WTC11 (cell line): ENCODE data around the gene RGS14. TPM values are rescaled to one million over a fixed set of nuclear protein-coding genes. Genes with fewer than 3 reads are reported as not detected.

Experiments used
- ATAC-seq: fragments of 200-7000 bp; cut with Tn5 transposase; 2 replicates; pipeline ENCODE4 v1.10.0; 2021; ENCODE audit warnings: mild to moderate bottlenecking, moderate library complexity
- CTCF ChIA-PET: fragments of 300-600 bp; sonication (Branson Sonifier 250); formaldehyde crosslinking; loops from one replicate; lab custom pipeline; 2021; ENCODE audit warnings: antibody characterized with exemption; lab: Charles Lee
- POLR2A ChIA-PET: fragments of 350-600 bp; sonication (Branson Sonifier 250); formaldehyde crosslinking; loops from one replicate; lab custom pipeline; 2021; ENCODE audit warnings: antibody characterized with exemption; lab: Charles Lee
- DNase-seq: peaks from one replicate; pipeline ENCODE4 v3.0.0; 2021; ENCODE audit warnings: low spot score
- H3K27ac Mint-ChIP-seq: 2 replicates; pipeline ENCODE4 v1.8.0; 2021; ENCODE audit warnings: mixed read lengths
- H3K27me3 Mint-ChIP-seq: 2 replicates; pipeline ENCODE4 v1.8.0; 2021; ENCODE audit warnings: low read depth, mild to moderate bottlenecking, moderate library complexity, mixed read lengths
- H3K36me3 Mint-ChIP-seq: 2 replicates; pipeline ENCODE4 v1.8.0; 2021; ENCODE audit warnings: mixed read lengths
- H3K4me1 Mint-ChIP-seq: 2 replicates; pipeline ENCODE4 v1.8.0; 2022; ENCODE audit warnings: mixed read lengths
- H3K4me3 Mint-ChIP-seq: 2 replicates; pipeline ENCODE4 v1.8.0; 2021; ENCODE audit warnings: mild to moderate bottlenecking, moderate library complexity, mixed read lengths
- H3K9me3 Mint-ChIP-seq: 2 replicates; pipeline ENCODE4 v1.8.0; 2021; ENCODE audit warnings: mixed read lengths
- ATF2 ChIP-seq: sonication (generic); formaldehyde crosslinking; IDR thresholded peaks from 2 replicates; pipeline ENCODE4 v1.8.1; 2022; ENCODE audit warnings: low read depth, missing genetic modification reagents, borderline replicate concordance
- ATF3 ChIP-seq: sonication (generic); formaldehyde crosslinking; conservative IDR thresholded peaks from 2 replicates; pipeline ENCODE4 v1.8.1; 2022; ENCODE audit warnings: mild to moderate bottlenecking, missing genetic modification reagents
- CTCF ChIP-seq: fragments of 200-600 bp; IDR thresholded peaks from 2 replicates; pipeline ENCODE4 v1.8.0; 2022; ENCODE audit warnings: antibody characterized with exemption
- ELF4 ChIP-seq: sonication (generic); formaldehyde crosslinking; IDR thresholded peaks from 2 replicates; pipeline ENCODE4 v1.8.1; 2022; ENCODE audit warnings: low read depth, mild to moderate bottlenecking, moderate library complexity, missing genetic modification reagents
- FOXJ3 ChIP-seq: sonication (generic); formaldehyde crosslinking; IDR thresholded peaks from 2 replicates; pipeline ENCODE4 v1.9.0; 2021; ENCODE audit warnings: missing genetic modification reagents, mild to moderate bottlenecking, borderline replicate concordance
- FOXP1 ChIP-seq: sonication (generic); formaldehyde crosslinking; IDR thresholded peaks from 2 replicates; pipeline ENCODE4 v1.8.0; 2022; ENCODE audit warnings: missing genetic modification reagents, mild to moderate bottlenecking, moderate library complexity, borderline replicate concordance
- IRF2 ChIP-seq: sonication (generic); formaldehyde crosslinking; IDR thresholded peaks from 2 replicates; pipeline ENCODE4 v1.8.0; 2022; ENCODE audit warnings: low read depth, missing genetic modification reagents, borderline replicate concordance
- USF2 ChIP-seq: sonication (generic); formaldehyde crosslinking; IDR thresholded peaks from 2 replicates; pipeline ENCODE4 v1.8.1; 2023; ENCODE audit warnings: mild to moderate bottlenecking, missing genetic modification reagents, moderate library complexity
- ZNF121 ChIP-seq: sonication (generic); formaldehyde crosslinking; IDR thresholded peaks from 2 replicates; pipeline ENCODE4 v1.8.0; 2023; ENCODE audit warnings: missing genetic modification reagents
- ZNF138 ChIP-seq: sonication (generic); formaldehyde crosslinking; conservative IDR thresholded peaks from 2 replicates; pipeline ENCODE4 v1.8.1; 2022; ENCODE audit warnings: mild to moderate bottlenecking, moderate library complexity, missing genetic modification reagents
- ZNF512 ChIP-seq: sonication (generic); formaldehyde crosslinking; IDR thresholded peaks from 2 replicates; pipeline ENCODE4 v1.8.1; 2022; ENCODE audit warnings: missing genetic modification reagents, borderline replicate concordance
- total RNA-seq: library from RNA; stranded (reverse); gene quantifications from 3 replicates; pipeline ENCODE4 v1.2.3, GENCODE V29; 2021
- TF ChIP-seq, protein P1 (sequence below): sonication (generic); formaldehyde crosslinking; IDR thresholded peaks from 2 replicates; pipeline ENCODE4 v1.8.0; 2022; ENCODE audit warnings: missing genetic modification reagents
- TF ChIP-seq, protein P2 (sequence below): sonication (generic); formaldehyde crosslinking; IDR thresholded peaks from 2 replicates; pipeline ENCODE4 v1.8.0; 2022; ENCODE audit warnings: mild to moderate bottlenecking, missing genetic modification reagents
- TF ChIP-seq, protein P3 (sequence below): sonication (generic); formaldehyde crosslinking; IDR thresholded peaks from 2 replicates; pipeline ENCODE4 v1.8.1; 2023; ENCODE audit warnings: mild to moderate bottlenecking, missing genetic modification reagents, borderline replicate concordance

Gene RGS14
- total RNA-seq, 1 experiment from 2014 or later, result 74.6 TPM

GRCh38 chr5:177396078-177396477 lies 38.4 kb downstream of the RGS14 start:
- POLR2A ChIA-PET, result no interaction called here
- H3K4me3 Mint-ChIP-seq, result no peak overlapping the region
- CTCF ChIA-PET, result interaction anchor here (1.9 kb wide), 1 partner anchor 25 kb away, joined by 4 read pairs; no protein-coding TSS in a partner anchor
- no peak for DNase-seq
- TF ChIP-seq ATF2 (CRISPR knock-in tag), result no peak
- no peak for TF ChIP-seq CTCF
- TF ChIP-seq, all 79 proteins: peak for 0
- Mint-ChIP-seq H3K27me3 (peaks cover 11% of the 10 kb centered on the region), H3K4me1 (peaks cover 23% of the 10 kb centered on the region), H3K9me3 (no peaks in the 10 kb centered on the region), H3K27ac (no peak overlapping the region), H3K36me3 (no peaks in the 10 kb centered on the region)
- peak; percentile 33 for ATAC-seq

DNA sequence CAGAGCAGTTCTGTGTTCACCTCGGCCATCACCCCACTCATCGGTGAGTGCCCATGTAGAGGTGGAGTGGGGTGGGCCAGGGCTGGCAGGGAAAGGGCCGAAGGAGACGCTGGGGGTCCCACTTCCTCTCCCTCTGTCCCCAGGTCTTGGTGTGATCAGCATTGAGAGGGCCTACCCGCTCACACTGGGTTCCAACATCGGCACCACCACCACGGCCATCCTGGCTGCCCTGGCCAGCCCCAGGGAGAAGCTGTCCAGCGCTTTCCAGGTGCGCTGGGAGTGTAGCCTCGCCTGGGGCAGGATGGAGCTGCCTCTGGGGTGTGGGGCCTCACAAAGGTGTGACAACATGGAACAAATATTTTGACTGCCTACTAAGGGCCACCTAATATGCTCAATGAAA lies 39.1 kb downstream of the RGS14 start:
- no peak overlapping the region for H3K27ac Mint-ChIP-seq
- ChIA-PET CTCF (interaction anchor here (1.0 to 1.9 kb wide), 2 partner anchors 26 to 28 kb away, joined by 4 to 5 read pairs; no protein-coding TSS in a partner anchor), POLR2A (no interaction called here)
- TF ChIP-seq IRF2, result no peak
- TF ChIP-seq, protein P1, sequence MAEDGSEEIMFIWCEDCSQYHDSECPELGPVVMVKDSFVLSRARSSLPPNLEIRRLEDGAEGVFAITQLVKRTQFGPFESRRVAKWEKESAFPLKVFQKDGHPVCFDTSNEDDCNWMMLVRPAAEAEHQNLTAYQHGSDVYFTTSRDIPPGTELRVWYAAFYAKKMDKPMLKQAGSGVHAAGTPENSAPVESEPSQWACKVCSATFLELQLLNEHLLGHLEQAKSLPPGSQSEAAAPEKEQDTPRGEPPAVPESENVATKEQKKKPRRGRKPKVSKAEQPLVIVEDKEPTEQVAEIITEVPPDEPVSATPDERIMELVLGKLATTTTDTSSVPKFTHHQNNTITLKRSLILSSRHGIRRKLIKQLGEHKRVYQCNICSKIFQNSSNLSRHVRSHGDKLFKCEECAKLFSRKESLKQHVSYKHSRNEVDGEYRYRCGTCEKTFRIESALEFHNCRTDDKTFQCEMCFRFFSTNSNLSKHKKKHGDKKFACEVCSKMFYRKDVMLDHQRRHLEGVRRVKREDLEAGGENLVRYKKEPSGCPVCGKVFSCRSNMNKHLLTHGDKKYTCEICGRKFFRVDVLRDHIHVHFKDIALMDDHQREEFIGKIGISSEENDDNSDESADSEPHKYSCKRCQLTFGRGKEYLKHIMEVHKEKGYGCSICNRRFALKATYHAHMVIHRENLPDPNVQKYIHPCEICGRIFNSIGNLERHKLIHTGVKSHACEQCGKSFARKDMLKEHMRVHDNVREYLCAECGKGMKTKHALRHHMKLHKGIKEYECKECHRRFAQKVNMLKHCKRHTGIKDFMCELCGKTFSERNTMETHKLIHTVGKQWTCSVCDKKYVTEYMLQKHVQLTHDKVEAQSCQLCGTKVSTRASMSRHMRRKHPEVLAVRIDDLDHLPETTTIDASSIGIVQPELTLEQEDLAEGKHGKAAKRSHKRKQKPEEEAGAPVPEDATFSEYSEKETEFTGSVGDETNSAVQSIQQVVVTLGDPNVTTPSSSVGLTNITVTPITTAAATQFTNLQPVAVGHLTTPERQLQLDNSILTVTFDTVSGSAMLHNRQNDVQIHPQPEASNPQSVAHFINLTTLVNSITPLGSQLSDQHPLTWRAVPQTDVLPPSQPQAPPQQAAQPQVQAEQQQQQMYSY (CRISPR knock-in tag), result no peak
- TF ChIP-seq ZNF512 (CRISPR knock-in tag), result no peak
- TF ChIP-seq ZNF121 (CRISPR knock-in tag), result no peak
- TF ChIP-seq ZNF138 (CRISPR knock-in tag), result no peak
- TF ChIP-seq ELF4 (CRISPR knock-in tag), result no peak
- TF ChIP-seq, protein P2, sequence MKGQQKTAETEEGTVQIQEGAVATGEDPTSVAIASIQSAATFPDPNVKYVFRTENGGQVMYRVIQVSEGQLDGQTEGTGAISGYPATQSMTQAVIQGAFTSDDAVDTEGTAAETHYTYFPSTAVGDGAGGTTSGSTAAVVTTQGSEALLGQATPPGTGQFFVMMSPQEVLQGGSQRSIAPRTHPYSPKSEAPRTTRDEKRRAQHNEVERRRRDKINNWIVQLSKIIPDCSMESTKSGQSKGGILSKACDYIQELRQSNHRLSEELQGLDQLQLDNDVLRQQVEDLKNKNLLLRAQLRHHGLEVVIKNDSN (CRISPR knock-in tag), result no peak
- no peak for TF ChIP-seq USF2 (CRISPR knock-in tag)
- TF ChIP-seq, protein P3, sequence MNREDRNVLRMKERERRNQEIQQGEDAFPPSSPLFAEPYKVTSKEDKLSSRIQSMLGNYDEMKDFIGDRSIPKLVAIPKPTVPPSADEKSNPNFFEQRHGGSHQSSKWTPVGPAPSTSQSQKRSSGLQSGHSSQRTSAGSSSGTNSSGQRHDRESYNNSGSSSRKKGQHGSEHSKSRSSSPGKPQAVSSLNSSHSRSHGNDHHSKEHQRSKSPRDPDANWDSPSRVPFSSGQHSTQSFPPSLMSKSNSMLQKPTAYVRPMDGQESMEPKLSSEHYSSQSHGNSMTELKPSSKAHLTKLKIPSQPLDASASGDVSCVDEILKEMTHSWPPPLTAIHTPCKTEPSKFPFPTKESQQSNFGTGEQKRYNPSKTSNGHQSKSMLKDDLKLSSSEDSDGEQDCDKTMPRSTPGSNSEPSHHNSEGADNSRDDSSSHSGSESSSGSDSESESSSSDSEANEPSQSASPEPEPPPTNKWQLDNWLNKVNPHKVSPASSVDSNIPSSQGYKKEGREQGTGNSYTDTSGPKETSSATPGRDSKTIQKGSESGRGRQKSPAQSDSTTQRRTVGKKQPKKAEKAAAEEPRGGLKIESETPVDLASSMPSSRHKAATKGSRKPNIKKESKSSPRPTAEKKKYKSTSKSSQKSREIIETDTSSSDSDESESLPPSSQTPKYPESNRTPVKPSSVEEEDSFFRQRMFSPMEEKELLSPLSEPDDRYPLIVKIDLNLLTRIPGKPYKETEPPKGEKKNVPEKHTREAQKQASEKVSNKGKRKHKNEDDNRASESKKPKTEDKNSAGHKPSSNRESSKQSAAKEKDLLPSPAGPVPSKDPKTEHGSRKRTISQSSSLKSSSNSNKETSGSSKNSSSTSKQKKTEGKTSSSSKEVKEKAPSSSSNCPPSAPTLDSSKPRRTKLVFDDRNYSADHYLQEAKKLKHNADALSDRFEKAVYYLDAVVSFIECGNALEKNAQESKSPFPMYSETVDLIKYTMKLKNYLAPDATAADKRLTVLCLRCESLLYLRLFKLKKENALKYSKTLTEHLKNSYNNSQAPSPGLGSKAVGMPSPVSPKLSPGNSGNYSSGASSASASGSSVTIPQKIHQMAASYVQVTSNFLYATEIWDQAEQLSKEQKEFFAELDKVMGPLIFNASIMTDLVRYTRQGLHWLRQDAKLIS (CRISPR knock-in tag), result no peak
- no peak for TF ChIP-seq ATF3
- TF ChIP-seq FOXJ3 (CRISPR knock-in tag), result no peak
- no peak for TF ChIP-seq FOXP1 (CRISPR knock-in tag)
- H3K4me3 Mint-ChIP-seq, result no peak overlapping the region
- H3K9me3 Mint-ChIP-seq, result no peaks in the 10 kb centered on the region
- H3K36me3 Mint-ChIP-seq, result no peaks in the 10 kb centered on the region
- ATAC-seq, result no peak
- peaks cover 23% of the 10 kb centered on the region for H3K4me1 Mint-ChIP-seq
- peaks cover 15% of the 10 kb centered on the region for H3K27me3 Mint-ChIP-seq
- no peak for DNase-seq
